Activated naive CD4-positive, alpha-beta T cell treated with anti-CD3 and anti-CD28 coated beads, Interleukin-2, amount 50 U/mL, for 72 hours (primary cell): ENCODE data around the gene CDKL2. TPM values are rescaled to one million over a fixed set of nuclear protein-coding genes. Genes with fewer than 3 reads are reported as not detected.
"Not testable (repeated sequence)": the region's sequence is repeated elsewhere in the genome, so short reads cannot be mapped to it uniquely, and the experiment has no call there.

Source experiments
- ATAC-seq, 2 donors: fragments of 150-1000 bp; cut with Tn5 transposase; 2 replicates each; pipeline ENCODE4 v1.10.0; 2021; ENCODE audit warnings: mild to moderate bottlenecking in 2 of 2, moderate library complexity in 2 of 2
- DNase-seq, 2 donors: peaks; one replicate each; pipeline ENCODE4 v3.0.0; 2021 to 2022; ENCODE audit warnings: low spot score in 2 of 2
- H3K27ac Mint-ChIP-seq, 2 donors: one replicate each; pipeline ENCODE4 v1.8.0; 2022; ENCODE audit warnings: mild to moderate bottlenecking in 2 of 2, mixed read lengths in 2 of 2
- H3K36me3 Mint-ChIP-seq, 2 donors: one replicate each; pipeline ENCODE4 v1.8.0; 2022; ENCODE audit warnings: mixed read lengths in 2 of 2
- H3K9me3 Mint-ChIP-seq, 2 donors: one replicate each; pipeline ENCODE4 v1.8.0; 2022; ENCODE audit warnings: mixed read lengths in 2 of 2
- total RNA-seq, 2 donors: library from RNA; stranded (reverse); gene quantifications; one replicate each; pipeline ENCODE4 v1.2.3, GENCODE V29; 2022

CDKL2 gene
- total RNA-seq = 1 to 10 TPM; 1.5 to 2.9 TPM

DNA sequence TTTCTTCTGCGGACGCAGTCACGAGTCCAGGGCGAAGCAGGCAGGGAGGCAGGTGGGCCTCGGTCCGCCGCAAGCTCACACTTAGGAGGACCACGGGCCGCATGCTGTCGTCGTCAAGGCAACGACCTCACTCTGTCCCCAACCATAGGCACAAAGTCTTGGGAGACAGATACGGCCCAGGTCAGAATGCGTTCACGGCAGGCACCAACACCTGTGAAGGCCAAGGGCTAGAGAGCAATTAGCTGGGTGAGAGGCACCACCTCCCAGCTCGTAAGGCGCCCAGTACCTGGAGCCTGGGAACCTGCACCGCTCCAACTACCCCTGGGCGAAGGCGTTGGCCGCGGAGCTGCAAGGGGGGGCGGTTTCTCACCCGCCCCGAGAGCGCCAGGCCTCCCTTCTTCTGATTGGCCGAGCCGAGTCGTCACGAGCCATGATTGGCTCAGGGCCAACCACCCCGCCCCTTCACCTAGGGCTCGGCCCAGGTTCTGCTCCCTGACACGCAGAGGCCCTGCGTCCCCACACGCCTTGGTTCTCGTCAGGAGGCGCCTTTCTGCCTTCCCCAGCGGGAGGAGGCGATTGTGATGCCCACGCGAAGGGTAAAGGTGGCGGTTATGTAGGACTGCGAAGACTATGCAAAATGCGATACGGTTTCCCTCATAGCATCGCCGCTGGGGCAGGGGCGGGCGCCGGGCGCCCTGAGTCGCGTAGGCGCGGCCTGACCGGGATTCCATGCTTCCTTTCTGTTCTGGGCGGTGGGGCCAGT lies at the start of gene CDKL2:
CDKL2 (minus strand) TSS at position 355 of the 763 bp plus-strand sequence. CDS start 4,540 bp downstream, outside the sequence.
- DNase-seq = peak; percentile 91 to 94
- ATAC-seq = peak; percentile 98 to 99
- Mint-ChIP-seq H3K9me3 (no peaks in the 10 kb centered on the region), H3K36me3 (peaks cover 0 to 5% of the 10 kb centered on the region in 2 donors), H3K27ac (peak within 1 kb of the TSS; percentile 65 to 86)

GRCh38 chr4:75678965-75679364 lies 48.6 kb upstream of the CDKL2 start:
- Mint-ChIP-seq H3K36me3 (no peaks in the 10 kb centered on the region), H3K9me3 (no peaks in the 10 kb centered on the region), H3K27ac (no peak overlapping the region)
- DNase-seq = no peak
- no peak for ATAC-seq

DNA sequence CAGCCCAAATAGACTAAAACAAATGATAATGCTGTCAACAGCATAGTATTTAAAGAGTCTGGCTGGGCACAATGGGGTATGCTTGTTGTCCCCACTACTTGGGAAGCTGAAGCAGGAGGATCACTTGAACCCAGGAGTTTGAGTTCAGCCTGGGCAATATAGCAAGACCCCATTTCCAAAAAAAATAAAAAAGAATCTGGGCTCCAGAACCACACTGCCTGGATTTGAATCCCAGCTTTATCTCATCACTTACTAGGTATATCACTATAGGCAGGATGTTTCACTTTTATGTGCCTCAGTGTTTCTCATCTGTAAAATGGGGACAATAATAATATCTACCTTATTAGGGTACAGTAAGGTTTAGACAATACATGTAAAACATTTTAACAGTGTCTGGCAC lies 48.1 kb upstream of the CDKL2 start:
- H3K36me3 Mint-ChIP-seq = no peaks in the 10 kb centered on the region
- DNase-seq = no peak
- H3K27ac Mint-ChIP-seq = no peak overlapping the region
- no peaks in the 10 kb centered on the region for H3K9me3 Mint-ChIP-seq
- ATAC-seq = no peak

- DNase-seq = no peak
- H3K27ac Mint-ChIP-seq = no peak overlapping the region
Observed at GRCh38 chr4:75675004-75675531, 44.7 kb upstream of the CDKL2 start.

GRCh38 chr4:75673959-75674328 lies 43.6 kb upstream of the CDKL2 start:
- DNase-seq = no peak

More at GRCh38 chr4:75675004-75675531, 44.7 kb upstream of the CDKL2 start:
- Mint-ChIP-seq H3K36me3 (peaks cover 20 to 27% of the 10 kb centered on the region in 2 donors), H3K9me3 (no peaks in the 10 kb centered on the region)
- no peak for ATAC-seq

DNA sequence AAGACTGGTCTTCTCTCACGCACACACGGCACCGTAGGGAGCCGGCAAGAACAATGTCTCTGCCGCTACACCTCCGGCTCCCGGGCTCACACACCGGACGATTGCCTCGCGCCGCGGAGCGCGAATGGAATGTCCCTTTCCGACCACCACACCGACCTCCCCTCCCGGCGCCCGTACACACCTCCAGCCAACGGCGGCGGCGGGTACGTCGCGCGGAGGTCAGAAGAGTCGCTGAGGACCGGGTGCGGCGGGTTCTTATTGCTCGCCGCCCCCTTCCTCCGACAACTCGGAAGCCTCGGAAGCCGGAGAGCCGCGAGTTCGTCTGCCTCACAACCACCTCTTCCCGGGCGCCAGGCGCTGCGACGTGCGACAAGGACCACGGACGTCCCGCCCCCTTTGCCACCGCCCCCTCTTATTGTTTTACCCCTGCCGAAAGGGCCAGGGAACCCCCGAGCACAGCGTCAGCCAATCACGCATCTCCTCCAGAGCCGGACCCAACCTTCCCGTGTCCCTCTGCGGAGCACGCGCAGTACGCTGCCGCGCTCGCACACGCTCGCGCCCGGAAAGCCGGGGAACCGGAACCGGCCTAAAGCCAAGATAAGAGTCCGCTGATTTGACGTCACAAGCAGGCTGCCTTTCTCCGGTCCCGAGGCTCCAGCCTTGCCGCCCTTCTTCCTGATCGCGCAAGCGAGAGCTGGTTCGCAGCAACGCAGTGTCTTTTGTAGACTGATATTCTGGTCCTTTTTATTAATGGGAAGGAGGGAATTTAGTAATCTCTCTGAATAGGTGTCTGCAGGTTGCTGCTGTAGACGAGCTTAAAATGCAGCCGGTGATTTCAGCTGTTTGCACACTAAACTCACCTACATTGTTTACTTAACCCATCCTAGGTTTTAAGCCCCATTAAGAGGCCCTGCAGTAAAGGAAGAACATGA lies 43.0 kb upstream of the CDKL2 start, which contains the start of gene G3BP2:
G3BP2 (minus strand) TSS at position 385 of the 932 bp plus-strand sequence. CDS start 11,386 bp downstream, outside the sequence.
- Mint-ChIP-seq H3K9me3 (no peaks in the 10 kb centered on the region), H3K36me3 (peaks cover 20 to 27% of the 10 kb centered on the region in 2 donors), H3K27ac (peak within 1 kb of the TSS; percentile 99)
- DNase-seq (peak; percentile 91 to 98), ATAC-seq (peak; percentile 95)

More at GRCh38 chr4:75673959-75674328, 43.6 kb upstream of the CDKL2 start:
- Mint-ChIP-seq H3K9me3 (no peaks in the 10 kb centered on the region), H3K27ac (peak overlapping the region; percentile 99), H3K36me3 (peaks cover 20 to 27% of the 10 kb centered on the region in 2 donors)
- no peak for ATAC-seq

GRCh38 chr4:75672461-75673026 lies 42.2 kb upstream of the CDKL2 start:
- peak; percentile 75 to 83 for DNase-seq
- Mint-ChIP-seq H3K27ac (peak overlapping the region; percentile 99), H3K9me3 (no peaks in the 10 kb centered on the region), H3K36me3 (peaks cover 20 to 27% of the 10 kb centered on the region in 2 donors)
- ATAC-seq = peak; percentile 21 to 26

- Mint-ChIP-seq H3K9me3 (no peaks in the 10 kb centered on the region), H3K27ac (peak overlapping the region; percentile 99), H3K36me3 (peaks cover 20 to 27% of the 10 kb centered on the region in 2 donors)
- no peak for ATAC-seq
- DNase-seq = no peak
Observed at GRCh38 chr4:75671802-75672421, 41.6 kb upstream of the CDKL2 start.

- no peak for ATAC-seq
- H3K9me3 Mint-ChIP-seq = no peaks in the 10 kb centered on the region
- peak overlapping the region in 1 of 2 donors; percentile 3 for H3K27ac Mint-ChIP-seq
Observed at GRCh38 chr4:75668596-75668995, 38.3 kb upstream of the CDKL2 start.

DNA sequence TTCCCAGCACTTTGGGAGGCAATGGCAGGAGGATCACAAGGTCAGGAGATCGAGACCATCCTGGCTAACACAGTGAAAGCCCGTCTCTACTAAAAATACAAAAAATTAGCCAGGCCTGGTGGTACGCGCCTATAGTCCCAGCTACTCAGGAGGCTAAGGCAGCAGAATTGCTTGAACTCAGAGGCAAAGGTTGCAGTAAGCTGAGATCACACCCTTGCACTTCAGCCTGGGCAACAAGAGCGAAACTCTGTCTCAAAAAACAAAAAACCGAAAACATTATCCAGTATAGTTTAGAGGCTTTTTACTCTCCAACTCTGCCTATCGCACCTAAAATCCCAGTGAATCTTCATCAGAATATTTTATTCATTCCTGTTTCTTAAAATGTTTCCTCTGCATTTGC lies 37.3 kb upstream of the CDKL2 start:
- Mint-ChIP-seq H3K27ac (peak overlapping the region; percentile 46 to 68), H3K36me3 (peaks cover 13 to 23% of the 10 kb centered on the region in 2 donors)
- ATAC-seq, H3K9me3 Mint-ChIP-seq, DNase-seq: not testable (repeated sequence)

More at GRCh38 chr4:75668596-75668995, 38.3 kb upstream of the CDKL2 start:
- no peak for DNase-seq
- H3K36me3 Mint-ChIP-seq = peaks cover 20 to 27% of the 10 kb centered on the region in 2 donors

GRCh38 chr4:75666299-75666698 lies 36.0 kb upstream of the CDKL2 start:
- ATAC-seq = peak; percentile 48 to 63
- DNase-seq = no peak
- H3K9me3 Mint-ChIP-seq = no peaks in the 10 kb centered on the region
- H3K36me3 Mint-ChIP-seq = peaks cover 0 to 13% of the 10 kb centered on the region in 2 donors
- peak overlapping the region in 1 of 2 donors; percentile 68 for H3K27ac Mint-ChIP-seq

DNA sequence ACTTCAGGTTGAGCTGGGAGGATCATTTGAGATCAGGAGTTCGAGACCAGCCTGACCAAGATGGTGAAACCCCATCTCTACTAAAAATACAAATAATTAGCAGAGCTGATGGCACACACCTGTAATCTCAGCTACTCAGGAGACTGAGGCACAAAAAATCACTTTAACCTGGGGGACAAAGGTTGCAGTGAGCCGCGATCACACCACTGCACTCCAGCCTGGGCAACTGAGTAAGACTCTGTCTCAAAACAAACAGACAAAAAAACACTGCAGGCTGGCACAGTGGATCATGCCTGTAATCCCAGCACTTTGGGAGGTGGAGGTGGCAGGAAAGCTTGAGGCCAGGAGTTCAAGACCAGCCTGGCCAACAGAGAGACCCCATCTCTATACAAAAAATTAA lies 34.3 kb upstream of the CDKL2 start:
- not testable (repeated sequence) for H3K27ac Mint-ChIP-seq, DNase-seq, H3K9me3 Mint-ChIP-seq, ATAC-seq, H3K36me3 Mint-ChIP-seq

DNA sequence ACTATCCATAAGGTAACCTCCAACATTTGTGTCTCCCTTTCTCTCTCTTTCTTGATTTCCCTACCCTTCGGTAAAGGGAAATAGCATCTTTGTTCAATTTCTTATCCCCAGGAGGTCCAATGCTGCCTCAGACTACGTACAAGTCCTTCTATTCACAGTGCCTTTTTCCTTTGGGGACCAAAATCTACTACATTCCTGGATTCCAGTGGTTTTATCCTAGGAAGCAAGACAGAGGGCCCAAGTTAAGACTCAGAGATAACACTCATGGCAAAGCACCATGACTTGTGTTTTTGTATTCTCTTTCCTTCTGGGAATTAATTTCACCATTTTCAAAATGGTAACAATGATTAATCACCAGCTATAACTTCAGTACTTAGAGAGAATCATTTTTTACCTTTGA lies 32.3 kb upstream of the CDKL2 start:
- DNase-seq = no peak
- Mint-ChIP-seq H3K9me3 (no peaks in the 10 kb centered on the region), H3K27ac (peak overlapping the region in 1 of 2 donors; percentile 73), H3K36me3 (peaks cover 5 to 21% of the 10 kb centered on the region in 2 donors)
- no peak for ATAC-seq

- no peak for DNase-seq
- H3K9me3 Mint-ChIP-seq = no peaks in the 10 kb centered on the region
- H3K36me3 Mint-ChIP-seq = peaks cover 8 to 38% of the 10 kb centered on the region in 2 donors
- no peak overlapping the region for H3K27ac Mint-ChIP-seq
- ATAC-seq = no peak
Observed at GRCh38 chr4:75660491-75660890, 30.2 kb upstream of the CDKL2 start.

DNA sequence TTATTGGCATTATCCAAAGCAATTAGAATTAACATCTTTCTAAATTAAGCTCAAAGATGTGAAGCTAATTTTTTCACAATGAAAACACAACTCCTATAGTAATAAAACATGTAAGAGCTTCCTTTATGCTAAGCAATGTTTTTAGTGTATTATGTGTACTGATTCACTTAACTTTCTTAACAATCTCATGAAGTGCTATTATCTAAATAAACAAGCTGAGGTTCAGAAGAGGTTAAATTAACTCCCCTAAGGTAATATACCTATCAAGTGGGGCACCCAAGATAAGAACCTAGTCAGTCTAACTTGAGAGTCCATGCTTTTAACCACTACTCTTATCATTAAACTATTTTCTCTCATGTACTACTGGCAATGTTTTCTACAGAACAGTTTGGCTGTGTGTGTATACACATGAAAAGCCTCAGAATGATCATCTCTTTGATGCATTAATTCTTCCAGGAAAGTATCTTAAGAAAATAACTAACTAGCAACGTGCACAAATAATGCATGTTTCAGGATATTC lies 29.2 kb upstream of the CDKL2 start:
- H3K27ac Mint-ChIP-seq = peak overlapping the region in 1 of 2 donors; percentile 36
- peaks cover 8 to 45% of the 10 kb centered on the region in 2 donors for H3K36me3 Mint-ChIP-seq
- no peak for DNase-seq
- ATAC-seq = no peak
- no peaks in the 10 kb centered on the region for H3K9me3 Mint-ChIP-seq

- DNase-seq = no peak
- H3K9me3 Mint-ChIP-seq = no peaks in the 10 kb centered on the region
Observed at GRCh38 chr4:75658876-75659275, 28.5 kb upstream of the CDKL2 start.

More at GRCh38 chr4:75658876-75659275, 28.5 kb upstream of the CDKL2 start:
- H3K27ac Mint-ChIP-seq = no peak overlapping the region
- no peak for ATAC-seq
- H3K36me3 Mint-ChIP-seq = peaks cover 8 to 51% of the 10 kb centered on the region in 2 donors
